ENCODE data around the gene NECTIN1. TPM values are rescaled to one million over a fixed set of nuclear protein-coding genes. Genes with fewer than 3 reads are reported as not detected.

NECTIN1 gene
- total RNA-seq, 1 donor from 2014 or later: 232 TPM

GRCh38 chr11:119643212-119643875, 85.7 kb downstream of the NECTIN1 start:
- DNase-seq (ENCODE audit: low spot score): no peak

DNA sequence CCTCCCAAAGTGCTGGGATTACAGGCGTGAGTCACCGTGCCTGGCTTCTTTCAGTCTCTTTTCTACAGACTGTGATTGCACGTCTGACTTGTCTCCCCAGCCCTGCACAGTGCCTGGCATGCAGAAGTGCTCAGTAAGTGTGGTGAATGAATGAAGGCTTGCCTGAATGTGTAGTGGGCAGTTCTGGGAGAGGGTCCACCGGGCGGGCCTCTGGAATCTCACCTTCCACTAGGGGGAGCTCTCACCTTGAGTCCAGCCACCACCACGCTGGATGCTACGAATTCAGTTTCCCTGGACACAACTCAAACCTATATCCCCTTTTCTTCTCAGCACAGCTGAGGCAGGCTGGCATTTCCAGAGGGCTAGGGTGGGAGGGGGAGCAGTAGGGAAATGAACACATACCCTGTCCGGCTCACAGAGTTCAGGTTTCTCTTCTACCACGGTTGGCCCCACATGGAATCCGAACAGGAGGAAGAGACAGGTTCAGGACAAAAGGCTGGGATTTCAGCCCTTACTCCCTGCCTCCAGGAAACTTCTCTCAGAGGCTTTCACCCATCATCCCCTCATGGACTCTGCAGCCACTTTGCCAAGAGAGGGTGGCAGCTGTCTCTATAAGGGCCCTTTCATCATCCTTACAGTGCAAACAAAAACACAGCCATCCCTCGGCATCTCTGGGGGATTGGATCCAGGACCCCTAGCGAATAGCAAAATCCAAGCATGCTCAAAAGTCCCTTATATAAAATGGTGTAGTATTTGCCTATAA, 86.8 kb downstream of the NECTIN1 start:
- DNase-seq (ENCODE audit: low spot score): no peak

GRCh38 chr11:119640541-119640940, 88.5 kb downstream of the NECTIN1 start:
- no peak for DNase-seq (ENCODE audit: low spot score)

- DNase-seq (ENCODE audit: low spot score): no peak
Observed at GRCh38 chr11:119639642-119640205, 89.3 kb downstream of the NECTIN1 start.

- DNase-seq (ENCODE audit: low spot score): no peak
Observed at GRCh38 chr11:119638851-119639250, 90.1 kb downstream of the NECTIN1 start.

DNA sequence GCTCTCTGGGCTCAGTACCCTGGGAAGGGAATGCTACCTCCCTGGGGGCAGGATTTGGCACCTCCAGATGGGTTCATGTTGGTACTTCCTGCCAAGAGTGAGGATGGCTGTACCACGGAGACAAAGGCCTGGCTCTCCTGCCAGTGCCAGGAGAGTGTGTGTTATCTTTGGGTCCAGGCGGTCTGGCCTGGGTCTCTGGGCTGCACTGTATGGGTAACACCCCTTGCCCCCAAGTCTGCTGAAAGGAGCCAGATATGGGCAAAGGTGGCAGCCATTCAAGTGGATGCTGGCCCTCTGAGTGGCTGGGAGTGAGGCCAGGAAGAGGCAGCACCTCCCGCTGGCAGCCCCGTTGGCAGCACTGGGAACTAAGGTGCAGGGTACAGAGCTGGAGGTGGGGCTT, 91.5 kb downstream of the NECTIN1 start:
- no peak for DNase-seq (ENCODE audit: low spot score)

DNA sequence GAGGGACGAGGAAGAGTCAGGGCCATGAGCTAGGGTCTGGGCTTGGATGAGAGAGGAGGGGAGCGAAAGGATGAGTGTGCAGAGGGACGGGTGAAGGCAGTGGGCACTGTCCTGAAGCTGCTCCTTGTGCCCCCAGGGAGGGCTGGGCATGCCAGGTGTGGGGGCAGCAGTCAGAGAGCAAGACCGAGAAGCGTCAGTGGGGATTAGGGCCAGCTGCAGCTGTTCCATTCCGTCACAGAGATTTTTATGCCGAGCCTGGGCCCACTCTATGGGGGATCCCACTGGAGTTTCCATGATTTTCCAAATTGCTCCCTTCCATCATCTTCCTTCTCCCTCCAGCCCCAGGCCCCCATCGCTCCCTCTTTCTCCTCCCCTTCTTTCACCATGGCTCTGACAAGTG, 93.2 kb downstream of the NECTIN1 start:
- no peak for DNase-seq (ENCODE audit: low spot score)

DNA sequence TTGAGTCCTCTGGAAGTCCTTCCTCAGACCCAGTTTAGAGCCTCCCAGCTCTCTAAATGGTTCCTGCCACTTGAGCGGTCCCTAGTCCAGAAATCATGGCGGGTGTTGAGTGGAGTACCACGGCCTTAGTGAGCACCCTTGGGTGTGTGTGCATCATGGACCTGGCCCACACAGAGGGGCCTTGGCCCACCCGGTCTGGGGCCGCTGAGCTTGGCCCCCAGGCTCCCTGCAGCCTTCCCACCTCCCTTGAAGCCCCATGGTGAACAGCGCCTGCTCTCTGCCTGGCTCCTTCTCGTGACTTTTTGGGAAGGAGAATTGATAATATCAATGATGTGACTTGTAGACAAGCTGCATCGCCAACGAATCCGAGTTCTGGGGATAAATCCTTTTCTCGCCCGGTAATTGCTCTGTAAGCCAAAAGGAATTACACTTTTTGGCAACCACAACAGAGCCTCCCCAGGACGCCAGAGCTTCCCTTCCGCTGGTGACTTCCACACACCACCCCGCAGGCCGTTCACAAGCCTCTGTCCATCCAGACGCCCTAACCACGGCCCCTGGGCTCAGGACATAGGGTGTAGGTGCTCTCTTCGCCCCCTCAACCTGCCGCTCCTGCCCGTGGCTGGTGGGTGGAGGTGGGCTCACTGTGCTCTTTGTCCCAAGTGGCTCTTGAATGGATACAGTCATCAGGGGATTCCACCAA, 93.8 kb downstream of the NECTIN1 start:
- DNase-seq (ENCODE audit: low spot score): no peak

- no peak for DNase-seq (ENCODE audit: low spot score)
Observed at GRCh38 chr11:119634301-119634700, 94.7 kb downstream of the NECTIN1 start.

- DNase-seq (ENCODE audit: low spot score): no peak
Observed at GRCh38 chr11:119629834-119630624, 99.0 kb downstream of the NECTIN1 start.

DNA sequence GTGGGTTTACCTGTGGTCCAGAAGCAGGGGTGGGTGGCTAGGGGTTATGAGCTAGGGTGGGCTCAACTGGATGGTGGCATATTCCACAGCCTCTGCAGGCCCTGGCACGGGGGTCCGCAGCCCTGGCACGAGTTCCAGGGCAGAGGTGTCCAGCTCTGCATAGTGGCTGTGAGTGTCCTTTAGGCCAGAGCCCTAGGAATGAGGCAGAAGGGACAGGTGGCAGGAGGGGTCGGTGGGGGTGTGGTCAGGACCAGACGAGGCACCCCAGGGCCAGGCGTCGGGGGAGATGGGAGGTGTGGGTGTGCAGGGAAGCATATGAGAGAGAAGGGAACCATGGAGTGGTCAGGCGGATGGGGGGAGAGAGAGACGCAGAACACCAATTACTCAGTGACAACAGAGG, 99.9 kb downstream of the NECTIN1 start:
- no peak for DNase-seq (ENCODE audit: low spot score)

- DNase-seq (ENCODE audit: low spot score): no peak
Observed at GRCh38 chr11:119627286-119627685, 101.7 kb downstream of the NECTIN1 start.

DNA sequence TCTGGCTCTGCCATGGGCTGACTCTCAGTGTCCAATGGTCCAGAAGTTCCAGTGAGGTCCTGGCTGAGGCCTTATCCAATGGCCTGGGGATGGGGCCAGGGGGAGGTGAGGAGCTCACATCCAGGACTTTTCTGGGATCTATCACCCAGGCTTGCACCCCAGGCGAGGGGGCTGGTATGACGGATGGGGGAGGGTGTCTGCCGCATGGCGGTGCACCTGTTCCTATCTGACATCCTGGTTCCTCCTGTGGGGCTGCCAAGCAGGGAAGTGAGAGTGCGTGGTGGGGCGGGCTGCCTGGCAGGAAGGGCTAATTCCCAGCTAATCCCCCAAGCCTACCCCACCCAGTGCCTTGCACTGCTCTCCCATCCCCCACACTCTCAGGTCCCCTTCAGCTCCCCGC, 102.1 kb downstream of the NECTIN1 start:
- DNase-seq (ENCODE audit: low spot score): no peak

DNA sequence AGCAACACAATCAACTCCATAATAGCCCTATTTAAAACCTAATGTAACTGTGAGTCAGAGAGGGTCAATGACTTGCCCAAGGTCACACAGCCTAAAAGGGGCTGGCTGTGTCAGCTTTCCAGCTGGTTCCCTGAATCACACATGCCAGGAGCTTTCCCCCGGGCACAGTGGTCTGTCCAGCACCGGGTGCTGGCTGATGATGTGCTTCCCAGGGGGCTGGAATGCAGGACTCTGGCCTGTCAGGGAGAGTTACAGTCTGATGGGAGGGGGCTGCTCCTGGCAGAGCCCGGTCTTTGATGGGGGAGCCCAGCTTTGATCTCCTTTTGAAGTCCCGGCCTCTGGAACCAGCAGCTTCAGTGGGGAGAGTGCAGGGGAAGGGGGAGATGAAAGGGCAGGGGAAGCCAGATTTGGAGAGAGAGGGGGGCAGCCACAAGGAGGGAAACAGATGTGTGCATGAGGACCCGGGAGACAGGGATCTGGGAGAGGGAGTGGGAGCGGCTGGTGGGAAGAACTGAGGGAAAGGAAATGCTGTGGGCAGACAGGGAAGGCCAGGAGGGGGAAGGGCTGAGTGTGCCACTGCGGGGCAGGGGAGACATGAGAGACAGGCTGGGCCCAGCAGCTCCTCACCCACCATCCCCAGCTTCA, 102.7 kb downstream of the NECTIN1 start:
- DNase-seq (ENCODE audit: low spot score): no peak

DNA sequence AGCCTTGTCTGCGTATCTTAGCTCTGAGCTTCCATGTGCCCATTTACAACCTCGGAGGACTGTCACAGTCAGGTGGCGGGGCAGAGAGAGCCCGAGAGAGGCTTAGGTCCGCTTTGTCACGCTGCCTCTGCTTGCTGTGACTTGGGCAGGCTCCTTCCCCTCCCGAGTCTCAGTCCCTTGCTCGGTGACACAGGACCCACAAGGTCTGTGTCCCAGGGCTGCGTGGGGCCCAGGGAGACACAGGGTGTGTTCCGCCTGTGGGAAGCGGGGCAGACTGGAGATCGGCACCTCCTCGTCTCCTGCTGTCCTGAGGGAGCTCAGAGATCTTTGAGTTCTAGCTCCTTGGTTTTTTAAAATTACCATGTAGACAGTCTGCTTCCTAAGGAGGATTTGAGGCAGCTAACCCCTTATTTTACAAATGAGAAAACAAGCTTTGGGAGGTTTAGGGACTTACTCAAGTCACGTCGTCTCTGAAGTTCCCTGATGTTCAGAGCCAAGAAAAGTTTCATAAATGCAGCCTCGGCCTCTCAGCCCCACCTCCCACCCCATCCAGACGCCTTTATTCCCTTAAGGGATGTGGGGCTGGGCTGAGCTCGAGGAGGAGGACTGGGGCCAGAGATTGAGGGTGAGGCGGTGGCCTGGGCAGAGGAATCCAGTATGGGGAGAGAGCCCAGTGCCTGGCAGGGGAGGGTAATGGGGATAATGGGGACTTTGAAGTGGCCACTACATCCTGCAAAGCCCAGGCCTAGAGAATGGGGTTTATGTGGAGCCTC, 103.6 kb downstream of the NECTIN1 start:
- no peak for DNase-seq (ENCODE audit: low spot score)

- no peak for DNase-seq (ENCODE audit: low spot score)
Observed at GRCh38 chr11:119624629-119625028, 104.4 kb downstream of the NECTIN1 start.

GRCh38 chr11:119624102-119624615, 104.8 kb downstream of the NECTIN1 start:
- no peak for DNase-seq (ENCODE audit: low spot score)

DNA sequence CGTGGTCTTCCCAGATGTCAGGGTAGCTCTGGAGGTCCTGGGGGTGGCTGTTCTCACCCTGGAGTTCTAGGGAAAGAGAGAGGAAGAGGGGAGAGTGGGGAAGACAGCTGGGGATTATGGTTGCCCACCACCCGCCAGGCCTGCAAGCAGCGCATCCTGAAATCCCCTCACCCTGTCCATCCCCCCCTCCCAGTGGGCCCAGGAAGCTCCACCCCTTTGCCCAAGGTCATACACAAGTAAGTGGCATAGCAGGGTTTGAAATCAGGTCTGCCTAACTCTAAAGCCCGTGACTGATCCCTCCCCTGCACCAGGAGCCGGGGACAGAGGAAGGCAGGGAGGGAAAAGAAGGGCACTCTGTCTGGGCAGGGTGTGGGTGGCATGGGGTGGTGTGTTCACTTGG, 105.3 kb downstream of the NECTIN1 start:
- no peak for DNase-seq (ENCODE audit: low spot score)

- no peak for DNase-seq (ENCODE audit: low spot score)
Observed at GRCh38 chr11:119622454-119623143, 106.4 kb downstream of the NECTIN1 start.

DNA sequence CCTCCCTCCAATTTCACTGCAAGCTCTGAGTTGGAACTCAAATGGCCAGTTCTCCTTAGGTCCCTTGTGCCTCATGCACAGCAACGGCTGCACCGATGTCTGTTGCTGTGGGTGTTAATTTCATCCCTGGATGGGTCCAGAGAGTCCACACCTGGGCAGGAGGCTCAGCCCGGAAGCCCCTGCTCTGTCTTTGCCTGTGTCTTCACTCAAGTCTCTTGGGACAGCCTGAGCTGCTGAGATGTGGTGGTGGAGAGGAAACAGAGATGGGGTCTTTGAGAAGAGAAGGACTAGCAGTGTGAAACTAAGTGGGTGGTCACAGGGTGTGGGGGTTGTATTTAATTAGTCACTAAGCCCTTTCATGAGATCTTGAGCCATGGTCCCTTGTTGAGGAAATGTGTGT, 109.3 kb downstream of the NECTIN1 start:
- DNase-seq (ENCODE audit: low spot score): no peak
